GM19023 (cell line): ENCODE results near the gene ELFN2.
"Not testable (repeated sequence)": the region's sequence is repeated elsewhere in the genome, so short reads cannot be mapped to it uniquely, and the experiment has no call there.

ENCODE experiments used
- ATAC-seq: cut with Tn5 transposase; IDR thresholded peaks from one replicate; pipeline ENCODE4 v1.9.1; 2021; ENCODE audit warnings: mild to moderate bottlenecking, moderate library complexity; ENCODE audit not compliant: unreplicated experiment

Gene ELFN2

DNA sequence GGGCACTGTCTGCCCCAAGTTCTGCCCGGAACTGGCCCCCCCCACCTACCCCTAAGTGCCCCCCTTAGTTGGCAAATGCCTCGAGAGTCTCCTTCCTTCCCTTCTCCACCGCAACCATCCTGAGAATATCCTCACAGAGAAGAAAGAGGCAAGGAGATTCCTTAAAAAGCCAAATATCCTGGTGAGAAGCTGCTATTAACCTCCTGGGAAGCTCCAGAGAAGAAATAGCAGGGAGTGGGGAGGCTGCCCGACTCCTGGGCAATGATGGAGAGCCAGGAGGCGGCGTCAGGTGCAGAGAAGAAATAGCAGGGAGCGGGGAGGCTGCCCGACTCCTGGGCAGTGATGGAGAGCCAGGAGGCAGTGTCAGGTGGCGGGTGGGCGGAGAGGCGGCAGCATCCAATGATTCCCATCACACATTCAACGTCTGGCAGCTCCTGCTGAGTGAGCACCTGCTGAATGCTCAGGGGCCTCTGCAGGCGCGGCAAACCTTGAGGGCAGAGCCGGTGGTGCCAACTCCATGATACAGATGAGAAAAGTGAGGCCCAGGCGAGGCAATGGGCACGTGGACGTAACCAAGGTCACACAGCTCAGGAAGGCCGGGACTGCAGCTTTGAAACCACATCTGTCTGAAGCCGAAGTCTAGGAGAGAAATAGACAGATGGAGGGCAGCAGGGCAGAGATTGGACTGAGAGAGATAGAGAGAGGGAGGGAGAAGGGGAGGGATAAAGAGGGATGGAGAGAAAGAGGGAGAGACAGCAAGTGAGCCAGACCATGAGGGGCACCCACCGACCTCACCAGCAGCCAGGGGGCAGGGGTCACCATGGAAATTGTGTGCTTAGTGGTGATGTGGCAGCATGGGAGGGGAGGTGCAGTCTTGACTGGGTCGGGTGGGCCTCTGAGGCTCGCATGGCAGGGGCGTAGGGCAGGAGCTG, 86.7 kb downstream of the ELFN2 start:
- ATAC-seq = no peak

DNA sequence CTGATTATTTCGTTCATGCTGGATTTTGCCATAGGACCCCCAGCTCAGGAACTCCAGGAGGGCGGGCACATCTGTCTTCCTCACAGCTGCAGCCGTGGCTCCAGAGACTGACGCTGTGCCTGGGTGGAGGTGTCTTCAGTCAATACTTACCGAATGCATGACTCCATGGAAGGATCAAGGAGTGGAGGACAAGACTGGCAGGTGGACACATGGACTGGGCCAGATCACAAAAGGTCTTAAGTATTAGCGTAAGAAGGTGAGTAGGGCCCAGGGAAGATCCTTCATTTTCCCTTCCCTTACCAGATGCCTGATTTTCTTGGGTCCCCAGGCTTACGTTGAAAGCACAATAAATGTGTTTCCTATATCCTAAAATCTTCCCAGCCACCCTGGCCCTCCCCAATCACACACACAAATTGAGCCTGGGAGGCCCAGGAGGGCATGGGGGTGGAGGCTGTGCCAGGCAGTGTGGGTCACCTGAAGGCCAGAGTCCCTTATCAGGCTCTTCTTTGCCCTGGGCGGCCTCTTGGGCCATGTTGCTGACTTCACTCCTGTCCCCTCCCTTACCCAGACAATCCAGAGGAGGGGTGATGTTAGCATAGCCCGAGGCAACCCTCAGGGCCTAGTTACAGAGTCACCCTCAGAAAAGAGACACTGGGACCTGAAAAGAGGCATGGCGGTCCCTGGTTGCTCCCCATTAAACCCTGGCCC, 88.6 kb downstream of the ELFN2 start:
- no peak for ATAC-seq

DNA sequence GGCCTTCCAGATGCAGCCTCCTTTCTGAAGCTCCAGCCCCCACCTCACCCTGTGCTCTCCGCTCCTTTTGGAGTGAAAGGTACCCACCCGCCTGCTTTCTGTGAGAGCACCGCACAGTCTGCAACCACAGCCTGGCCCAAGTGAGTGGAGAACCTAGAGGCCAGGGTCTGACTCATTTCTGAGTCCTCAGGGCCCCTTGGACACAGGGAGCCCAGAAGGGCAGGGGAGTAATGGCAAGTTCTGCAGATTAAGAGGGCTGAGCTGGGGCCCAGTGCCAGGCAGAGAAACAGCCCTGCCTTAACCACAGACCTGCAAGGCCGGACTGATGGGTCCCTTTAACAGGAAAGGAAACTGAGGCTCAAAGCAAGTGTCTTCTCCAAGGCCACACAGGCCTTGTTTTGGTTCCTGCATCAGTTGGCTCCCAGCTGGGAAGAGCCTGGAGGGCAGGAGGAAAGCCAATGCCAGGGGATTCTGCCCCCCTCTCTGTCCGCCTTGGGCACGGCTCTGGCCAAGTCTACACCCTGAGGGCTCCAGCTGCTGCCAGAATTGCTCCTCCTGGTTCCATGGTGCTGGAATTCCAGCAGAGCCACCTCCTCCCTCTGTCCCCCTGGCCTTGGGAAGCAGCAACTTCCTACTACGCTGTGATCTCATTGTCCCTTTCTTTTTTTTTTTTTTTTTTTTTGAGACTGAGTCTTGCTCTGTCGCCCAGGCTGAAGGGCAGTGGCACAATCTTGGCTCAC, 89.9 kb downstream of the ELFN2 start:
- ATAC-seq = no peak

DNA sequence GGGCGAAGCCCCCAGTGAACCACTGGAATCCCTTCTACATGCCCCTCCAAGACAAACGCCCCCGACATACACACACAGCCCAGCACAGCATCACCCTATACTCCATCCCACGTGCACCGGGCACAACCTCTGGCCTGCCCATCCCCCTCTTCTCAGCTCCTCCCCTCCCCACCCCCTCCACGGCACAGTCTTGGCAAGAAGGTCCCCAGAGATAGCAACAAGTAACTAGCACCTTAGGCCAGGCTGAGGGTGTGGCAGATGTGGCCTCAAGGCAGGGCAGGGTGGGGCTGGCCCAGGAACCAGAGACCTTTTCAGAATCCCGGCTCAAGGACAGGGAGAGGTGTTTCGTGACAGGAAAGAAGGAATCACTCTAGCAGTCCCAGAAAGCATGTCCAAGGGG, 90.7 kb downstream of the ELFN2 start:
- ATAC-seq = no peak

DNA sequence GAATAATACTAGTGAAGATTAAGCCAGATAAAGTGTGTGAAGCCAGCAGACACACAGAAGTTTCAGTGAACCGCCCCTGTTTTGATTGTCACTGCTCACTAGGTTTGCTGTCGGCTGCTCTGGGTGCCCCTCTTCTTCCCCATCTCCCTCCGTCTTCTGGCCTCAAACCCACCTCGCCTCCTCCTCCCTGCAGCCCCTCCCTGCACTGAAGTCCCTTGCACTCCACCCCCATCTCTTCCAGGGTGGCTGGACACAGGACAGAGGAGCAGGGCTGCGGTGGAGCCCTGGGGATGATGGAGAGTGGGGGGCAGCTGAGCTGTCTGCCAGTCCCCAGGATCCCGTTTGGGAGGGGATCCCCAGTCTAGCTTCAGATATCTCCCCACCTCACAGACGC, 91.5 kb downstream of the ELFN2 start:
- ATAC-seq = no peak

DNA sequence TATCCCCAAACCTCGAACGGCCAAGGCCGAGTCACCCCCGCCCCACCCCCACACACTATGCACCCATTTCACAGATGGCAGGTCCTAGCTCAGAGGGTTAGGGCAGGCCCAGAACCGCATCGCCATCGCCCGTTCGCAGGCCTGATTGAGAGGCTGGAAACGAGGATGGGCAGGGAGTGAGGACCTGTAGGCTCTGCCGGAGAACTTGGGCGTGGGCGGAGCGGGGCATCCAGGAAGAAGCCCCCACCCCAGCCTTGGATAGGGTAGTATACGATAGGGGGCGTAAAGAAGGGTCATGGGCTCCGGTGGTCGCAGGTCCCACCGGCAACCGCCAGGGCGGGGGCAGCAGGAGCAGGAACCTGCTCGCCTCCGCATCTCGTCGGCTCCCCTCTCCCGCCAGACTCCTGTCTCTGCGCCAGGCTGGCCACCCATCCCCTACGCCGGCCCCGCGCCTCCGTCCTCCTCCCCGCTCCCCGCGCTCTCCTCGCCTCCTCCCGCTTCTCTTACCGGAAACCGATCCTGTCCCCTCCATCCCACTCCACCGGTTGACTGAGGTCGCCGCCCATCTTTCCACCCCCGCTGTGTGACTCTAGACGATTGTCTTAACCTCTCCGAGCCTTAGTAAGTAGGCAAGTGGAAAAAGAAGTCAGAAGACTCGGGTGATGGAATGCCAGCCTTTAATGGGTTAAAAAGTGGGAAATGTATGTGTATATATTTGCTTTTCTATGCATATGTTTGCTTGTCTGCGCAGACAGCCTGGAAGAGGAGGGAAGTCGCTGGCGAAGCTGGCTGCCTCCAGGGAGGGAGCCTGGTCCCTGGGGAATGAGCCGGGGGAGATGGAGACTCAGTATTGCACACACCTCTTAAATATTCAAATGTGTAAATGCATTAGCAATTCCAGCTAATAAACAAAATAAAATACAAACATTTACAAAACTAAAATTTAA, 92.1 kb downstream of the ELFN2 start:
- ATAC-seq = no peak

DNA sequence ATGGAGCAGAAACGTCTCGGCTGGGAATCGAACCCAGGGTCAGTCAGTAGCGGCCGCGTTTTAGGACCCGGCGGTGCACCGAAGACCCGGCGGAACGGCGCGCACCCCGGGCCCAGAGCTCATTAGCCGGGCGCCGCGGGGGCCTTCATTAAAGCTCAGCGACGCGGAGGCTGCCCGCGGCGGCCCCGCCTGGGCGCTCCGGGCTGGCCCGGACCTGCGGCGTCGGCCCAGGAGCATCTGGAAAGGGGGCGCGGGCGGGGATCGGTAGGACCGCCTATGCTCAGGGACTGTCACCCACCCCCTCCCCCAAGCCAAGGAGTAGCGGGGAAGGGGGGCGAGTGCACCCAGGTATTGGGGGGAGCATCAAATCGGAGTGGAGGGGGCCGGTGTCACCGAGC, 92.8 kb downstream of the ELFN2 start:
- ATAC-seq = no peak

DNA sequence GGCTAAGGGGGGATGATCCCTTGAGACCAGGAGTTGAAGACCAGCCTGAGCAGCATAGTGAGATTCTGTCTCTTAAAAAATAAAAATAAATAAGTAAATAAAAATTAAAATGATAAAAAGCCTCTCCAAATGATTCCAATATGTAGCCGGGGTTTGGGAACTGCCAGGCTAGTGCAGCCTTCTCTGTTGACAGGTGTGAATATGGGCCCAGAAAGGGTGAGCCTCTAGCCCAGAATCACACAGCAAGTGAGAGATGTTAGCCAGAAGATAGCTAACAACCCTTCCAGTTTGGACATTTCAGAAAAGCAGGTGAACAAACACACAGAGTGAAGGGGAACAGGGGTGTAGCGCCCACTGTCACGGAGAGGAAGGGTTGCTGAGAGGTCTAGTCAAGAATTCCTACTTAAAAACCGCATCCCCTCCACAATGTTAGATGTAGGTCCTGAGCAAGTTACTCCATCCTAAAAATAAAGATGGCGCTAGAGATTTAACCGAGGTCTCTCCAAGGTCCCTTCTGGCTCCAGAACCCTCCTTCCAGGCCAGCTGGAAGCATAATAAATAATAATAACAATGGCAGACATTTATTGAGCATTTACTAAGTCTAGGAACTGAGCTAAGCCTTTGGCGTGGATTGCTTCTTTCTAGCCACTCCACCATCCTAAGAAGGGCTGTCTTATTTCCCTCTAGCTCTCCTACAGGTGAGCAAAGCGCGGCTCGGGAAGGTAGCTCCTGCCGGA, 93.4 kb downstream of the ELFN2 start:
- no peak for ATAC-seq

DNA sequence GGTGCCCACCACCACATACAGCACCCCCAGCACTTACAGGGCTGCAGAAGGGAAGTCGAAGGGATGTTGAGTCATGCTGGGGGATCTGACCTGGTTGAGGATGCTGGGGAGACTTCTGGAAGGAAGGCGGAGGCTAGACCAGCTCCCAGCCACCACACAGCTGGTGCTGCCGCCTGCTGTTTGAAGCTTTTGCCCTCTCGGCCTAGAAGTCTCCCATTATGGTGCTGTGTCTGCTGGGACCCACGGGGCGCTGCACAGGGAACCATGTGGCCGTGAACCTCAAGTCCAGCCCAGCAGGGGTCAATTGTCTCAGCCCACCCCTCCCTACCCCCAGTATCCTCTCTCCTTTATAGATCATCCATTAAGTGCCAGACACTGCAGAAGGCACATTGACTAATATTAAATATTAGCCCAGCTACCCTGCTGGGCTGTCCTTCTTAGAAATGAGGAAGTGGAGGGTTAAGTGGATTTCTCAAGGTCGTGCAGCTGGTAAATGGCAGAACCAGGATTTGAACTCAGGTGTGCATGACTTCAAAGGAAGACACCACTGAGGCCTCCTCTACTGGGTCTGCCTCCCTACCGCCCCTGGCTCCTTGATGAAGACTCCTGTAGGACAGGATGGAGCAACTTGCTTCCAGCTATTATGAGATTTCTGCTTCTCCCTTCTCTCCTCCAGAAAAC, 95.3 kb downstream of the ELFN2 start:
- no peak for ATAC-seq

DNA sequence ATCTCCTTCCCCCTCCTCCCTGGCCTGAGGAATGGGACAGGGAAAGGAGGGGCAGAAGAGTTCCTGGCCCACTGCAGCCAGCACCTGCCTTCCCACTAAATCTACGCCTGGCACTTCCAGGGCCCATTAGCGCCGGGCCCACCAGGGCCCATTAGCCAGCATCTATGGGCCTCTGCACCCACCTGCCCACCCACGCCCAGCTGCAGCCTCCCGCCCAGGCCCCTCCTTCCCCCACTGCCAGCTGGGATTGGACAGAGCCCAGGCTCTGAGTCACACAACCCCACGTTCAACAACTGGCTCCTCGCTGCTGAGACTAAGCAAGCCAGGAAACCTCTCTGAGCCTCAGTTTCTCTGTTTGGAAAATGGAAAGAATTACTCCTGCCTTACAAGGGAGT, 96.2 kb downstream of the ELFN2 start:
- no peak for ATAC-seq

DNA sequence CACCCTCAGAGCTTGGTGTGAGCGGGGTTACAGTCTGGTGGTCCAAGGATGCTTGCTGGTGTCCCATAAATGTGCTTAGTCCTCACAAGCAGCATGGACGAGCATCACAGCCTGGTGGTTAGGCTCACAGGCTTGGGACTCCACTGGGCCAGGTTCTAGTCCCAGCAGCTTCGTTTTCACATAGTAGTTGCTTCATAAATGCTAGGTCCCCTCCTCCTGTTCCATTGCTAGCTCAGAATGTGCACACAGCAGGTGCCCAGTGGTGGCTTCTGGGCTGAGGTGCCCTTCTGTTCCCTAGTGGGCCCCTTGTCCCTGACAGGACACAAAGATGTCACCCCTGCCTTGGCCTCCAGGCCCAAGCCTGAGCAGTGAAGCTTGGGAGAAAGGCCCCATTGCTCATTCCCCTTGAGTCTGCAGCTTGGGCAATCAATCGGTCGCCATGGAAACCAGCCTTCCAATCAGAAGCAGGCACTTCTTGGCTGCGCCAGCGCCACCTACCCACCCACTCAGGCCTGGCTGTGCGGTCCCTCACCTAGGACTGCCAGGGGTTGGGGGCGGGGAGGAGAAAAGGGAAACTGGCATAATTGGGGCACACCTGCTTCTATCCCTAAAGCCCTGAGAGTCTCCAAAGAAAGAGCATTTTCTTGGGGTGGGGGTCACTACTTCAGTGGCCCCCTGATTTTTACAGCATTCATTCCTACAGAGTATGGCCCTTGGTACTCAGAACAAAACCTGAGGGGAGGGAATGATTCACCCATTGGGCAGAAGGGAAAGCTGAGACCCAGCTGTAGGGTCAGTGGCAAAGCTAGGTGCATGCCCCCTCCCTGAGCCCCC, 96.9 kb downstream of the ELFN2 start:
- ATAC-seq = no peak

DNA sequence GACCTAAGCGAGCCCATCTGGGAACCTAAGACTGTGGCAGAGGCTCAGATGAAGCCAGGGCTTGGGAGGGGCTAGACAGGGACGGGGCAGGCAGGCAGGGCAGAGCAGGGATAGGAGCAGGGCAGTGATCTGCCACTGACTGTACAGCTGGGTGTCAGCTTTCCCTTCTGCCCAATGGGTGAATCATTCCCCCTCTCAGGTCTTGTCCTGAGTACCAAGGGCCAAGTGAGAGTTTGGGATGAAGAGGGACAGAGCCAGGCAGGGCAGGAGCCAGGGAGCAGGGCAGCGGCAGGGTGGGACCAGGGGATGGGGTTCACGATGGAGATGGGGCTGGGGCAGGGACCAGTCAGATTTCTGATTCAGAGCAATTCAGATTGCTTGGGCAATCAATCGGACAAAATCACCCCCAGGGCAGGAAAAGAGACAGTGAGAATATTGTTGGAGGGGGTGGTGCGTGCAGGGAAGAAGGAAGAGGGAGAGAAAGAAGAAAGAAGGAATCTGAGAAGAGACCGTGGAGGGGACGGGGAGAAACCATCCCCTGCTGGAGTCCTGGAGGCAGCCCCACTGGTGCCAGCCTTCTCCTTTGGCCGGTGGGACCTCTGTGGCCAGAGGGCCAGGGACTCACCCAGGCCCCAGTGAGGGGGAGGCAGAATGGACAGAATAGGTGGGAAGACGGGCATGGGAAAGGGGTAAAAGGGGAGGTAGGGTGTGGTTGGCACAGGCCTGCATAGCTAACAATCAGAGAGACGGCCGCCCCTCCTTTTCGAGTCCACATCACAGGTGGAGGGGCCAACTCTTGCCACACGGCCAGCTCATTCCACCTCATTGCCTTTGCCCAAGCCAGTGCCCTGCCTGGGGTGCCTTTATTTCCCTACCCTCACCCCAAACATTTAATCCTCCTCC, 97.8 kb downstream of the ELFN2 start:
- ATAC-seq = no peak

DNA sequence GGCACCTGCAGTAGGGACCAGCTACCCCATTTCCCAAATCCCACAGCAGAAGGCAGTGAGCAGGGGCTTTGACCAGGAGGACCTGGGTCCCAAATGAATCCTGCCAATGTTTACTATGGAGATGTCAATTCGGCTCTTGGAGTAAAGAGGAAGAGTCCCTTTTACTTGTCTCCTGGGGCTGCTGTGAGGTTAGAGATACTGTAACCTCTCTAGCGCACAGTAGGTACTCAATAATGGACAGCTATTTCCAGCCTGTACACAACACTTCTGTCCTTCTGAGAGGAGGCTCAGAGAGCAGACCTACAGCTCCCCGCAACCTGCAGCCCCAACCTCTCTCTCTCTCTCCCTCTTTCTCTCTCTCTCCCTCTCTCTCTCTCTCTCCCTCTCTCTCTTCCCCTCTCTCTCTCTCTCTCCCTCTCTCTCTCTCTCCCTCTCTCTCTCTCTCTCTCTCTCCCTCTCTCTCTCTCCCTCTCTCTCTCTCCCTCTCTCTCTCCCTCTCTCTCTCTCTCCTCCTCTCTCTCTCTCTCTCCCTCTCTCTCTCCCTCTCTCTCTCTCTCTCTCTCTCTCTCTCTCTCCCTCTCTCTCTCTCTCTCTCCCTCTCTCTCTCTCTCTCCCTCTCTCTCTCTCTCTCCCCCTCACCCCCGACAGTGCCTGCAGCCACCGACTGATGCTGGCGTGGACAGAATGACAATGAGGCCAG, 98.6 kb downstream of the ELFN2 start:
- not testable (repeated sequence) for ATAC-seq

DNA sequence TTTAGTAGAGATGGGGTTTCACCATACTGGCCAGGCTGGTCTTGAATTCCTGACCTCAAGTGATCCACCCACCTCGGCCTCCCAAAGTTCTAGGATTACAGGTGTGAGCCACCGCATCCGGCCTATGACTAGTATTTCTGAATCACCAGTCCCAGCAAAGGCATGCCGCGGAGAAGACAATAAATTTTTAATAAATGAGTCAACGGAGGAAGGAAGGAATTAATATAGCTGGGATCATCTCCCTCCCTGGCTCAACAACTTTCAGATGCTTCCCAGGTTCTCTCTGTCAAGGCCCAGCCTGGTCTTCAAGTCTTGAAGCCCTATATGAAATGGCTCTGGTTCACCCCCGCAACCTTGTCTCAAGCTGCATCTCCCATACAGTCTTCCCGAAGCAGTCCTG, 99.3 kb downstream of the ELFN2 start:
- ATAC-seq = no peak

DNA sequence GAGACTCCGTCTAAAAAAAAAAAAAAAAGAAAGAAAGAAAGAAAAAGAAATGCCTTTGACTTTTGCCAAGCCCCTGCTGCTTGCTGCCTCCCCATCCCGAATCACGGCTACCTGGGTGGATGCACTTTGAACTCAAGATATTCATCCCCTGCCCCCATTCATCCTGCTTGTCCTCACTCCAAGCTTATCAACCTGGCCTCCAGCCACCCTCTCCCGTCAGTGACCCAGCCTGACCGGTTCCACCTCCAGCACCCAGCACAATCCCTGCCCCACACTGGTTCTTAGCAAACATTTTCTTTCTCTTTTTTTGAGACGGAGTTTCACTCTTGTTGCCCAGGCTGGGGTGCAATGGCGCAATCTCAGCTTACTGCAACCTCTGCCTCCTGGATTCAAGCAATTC, 100.6 kb downstream of the ELFN2 start:
- no peak for ATAC-seq

DNA sequence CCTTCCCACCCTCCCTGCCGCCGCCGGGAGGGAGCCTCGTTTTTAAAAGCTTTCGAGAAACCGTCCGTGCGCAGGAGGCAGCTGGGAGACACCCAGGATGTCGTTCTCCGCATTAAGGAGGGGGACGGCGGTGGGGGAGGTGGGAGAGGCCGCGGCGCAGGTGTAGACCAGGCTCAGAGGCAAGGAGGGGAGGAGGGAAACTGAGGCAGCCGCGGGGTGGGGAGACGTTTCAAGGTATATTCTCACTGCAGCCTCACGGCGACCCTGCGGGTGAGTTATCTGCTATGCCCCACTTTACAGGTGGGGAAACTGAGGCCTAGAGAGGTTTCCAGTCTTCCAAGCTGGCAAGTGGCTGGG, 102.3 kb downstream of the ELFN2 start:
- ATAC-seq = no peak
